Effector memory CD8-positive, alpha-beta T cell (primary cell): ENCODE results near the gene CBLB.
A peak's percentile ranks its signal among the peaks of the same experiment; 100 is the strongest.
"Not testable (repeated sequence)": the region's sequence is repeated elsewhere in the genome, so short reads cannot be mapped to it uniquely, and the experiment has no call there.

Experiments
- ATAC-seq: fragments of 150-1000 bp; cut with Tn5 transposase; replicated peaks from 2 replicates; pipeline ENCODE4 v1.10.0; 2021; ENCODE audit warnings: mild to moderate bottlenecking, moderate library complexity
- DNase-seq, 3 experiments: peaks; one replicate each; pipeline ENCODE4 v3.0.0; 2021
- H3K27ac Mint-ChIP-seq, 2 donors: one replicate each; pipeline ENCODE4 v1.8.0; 2022; ENCODE audit warnings: mild to moderate bottlenecking in 2 of 2, mixed read lengths in 2 of 2, moderate library complexity in 2 of 2
- H3K27me3 Mint-ChIP-seq, 2 donors: one replicate each; pipeline ENCODE4 v1.8.0; 2022; ENCODE audit warnings: mixed read lengths in 2 of 2
- H3K36me3 Mint-ChIP-seq: one replicate; pipeline ENCODE4 v1.8.0; 2022; ENCODE audit warnings: mild to moderate bottlenecking, moderate library complexity, mixed read lengths; ENCODE audit not compliant: insufficient read depth
- H3K4me1 Mint-ChIP-seq, 2 donors: one replicate each; pipeline ENCODE4 v1.8.0; 2022; ENCODE audit warnings: low read depth in 2 of 2, mixed read lengths in 2 of 2
- H3K4me3 Mint-ChIP-seq, 2 donors: one replicate each; pipeline ENCODE4 v1.8.0; 2022; ENCODE audit warnings: mild to moderate bottlenecking in 2 of 2, mixed read lengths in 2 of 2, moderate library complexity in 2 of 2
- H3K9me3 Mint-ChIP-seq, 2 donors: one replicate each; pipeline ENCODE4 v1.8.0; 2022; ENCODE audit warnings: mixed read lengths in 2 of 2

CBLB gene

DNA sequence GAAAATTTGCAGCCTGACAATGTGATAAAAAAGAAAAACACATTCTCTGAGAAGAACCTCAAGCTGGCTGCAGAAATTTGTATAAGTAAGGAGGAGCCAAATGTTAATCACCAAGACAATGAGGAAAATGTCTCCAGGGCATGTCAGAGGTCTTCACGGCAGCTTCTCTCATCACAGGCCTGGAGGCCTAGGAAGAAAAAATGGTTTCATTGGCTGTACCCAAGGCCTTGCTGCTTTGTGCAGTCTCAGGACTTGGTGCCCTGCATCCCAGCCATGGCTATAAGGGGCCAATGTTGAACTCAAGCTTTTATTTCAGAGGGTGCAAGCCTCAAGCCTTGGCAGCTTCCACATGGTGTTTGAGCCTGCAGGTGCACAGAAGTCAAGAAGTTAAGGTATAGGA, 106.6 kb downstream of the CBLB start:
- not testable (repeated sequence) for DNase-seq, H3K27me3 Mint-ChIP-seq, ATAC-seq
- peaks cover 17% of the 10 kb centered on the region for H3K36me3 Mint-ChIP-seq
- peaks cover 7 to 18% of the 10 kb centered on the region in 2 donors for H3K9me3 Mint-ChIP-seq
- H3K27ac Mint-ChIP-seq, result peak overlapping the region in 1 of 2 donors; percentile 49
- H3K4me1 Mint-ChIP-seq, result peaks cover 42 to 61% of the 10 kb centered on the region in 2 donors
- H3K4me3 Mint-ChIP-seq, result peak overlapping the region in 1 of 2 donors; percentile 20

DNA sequence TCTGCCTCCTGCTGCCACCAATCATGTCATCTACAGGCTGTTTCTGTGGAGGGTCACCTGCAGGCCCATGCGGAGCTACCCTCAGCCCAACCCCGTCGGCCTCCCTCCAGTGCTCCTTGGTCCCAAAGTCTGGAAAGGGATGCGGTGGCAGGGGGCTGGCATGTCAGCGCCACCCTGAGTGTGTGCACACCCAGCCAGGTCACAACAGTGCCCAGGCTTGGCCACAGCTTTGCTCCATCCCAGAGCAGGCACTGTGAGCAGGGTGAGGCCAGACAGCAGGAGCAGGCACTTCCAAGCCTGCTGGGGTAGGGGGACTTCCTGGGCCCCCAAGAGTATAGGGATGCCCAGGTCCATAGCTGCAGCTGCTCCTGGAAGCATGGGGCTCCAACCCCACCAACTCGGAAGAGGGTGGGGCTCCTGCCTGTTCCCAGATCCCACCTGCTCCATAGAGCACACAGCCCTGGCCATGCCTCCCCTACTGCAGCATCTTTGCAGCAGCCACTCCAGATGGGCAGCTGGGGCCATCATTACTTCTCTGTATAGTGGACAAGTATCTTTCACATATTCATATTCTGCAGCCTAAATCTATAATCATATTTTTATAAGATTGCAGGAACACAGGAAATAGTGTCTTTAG, 109.3 kb downstream of the CBLB start:
- H3K27ac Mint-ChIP-seq, result peak overlapping the region; percentile 65 to 68
- no peaks in the 10 kb centered on the region for H3K27me3 Mint-ChIP-seq
- H3K9me3 Mint-ChIP-seq, result peaks cover 7 to 18% of the 10 kb centered on the region in 2 donors
- ATAC-seq, result no peak
- H3K4me3 Mint-ChIP-seq, result peak overlapping the region in 1 of 2 donors; percentile 59
- peaks cover 17% of the 10 kb centered on the region for H3K36me3 Mint-ChIP-seq
- no peak for DNase-seq
- peaks cover 34 to 55% of the 10 kb centered on the region in 2 donors for H3K4me1 Mint-ChIP-seq

DNA sequence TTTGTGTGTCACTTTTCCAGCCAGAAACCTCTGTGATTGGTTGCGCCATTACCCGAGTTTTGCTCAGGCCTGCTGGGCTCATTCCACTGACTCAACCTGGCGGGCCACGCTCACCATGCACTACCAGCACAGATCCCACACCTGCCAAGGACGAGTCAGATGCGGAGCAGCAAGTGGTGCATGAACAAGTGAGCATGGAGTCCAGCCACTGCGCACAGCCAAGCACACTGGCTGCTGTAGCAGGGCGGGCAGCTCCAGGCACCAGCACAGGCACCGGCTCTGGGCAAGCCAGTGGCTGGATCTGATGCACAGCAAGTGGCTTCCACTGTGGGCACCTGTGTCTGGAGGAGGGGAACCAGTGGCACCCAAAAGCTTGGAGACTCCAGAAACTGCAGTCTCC, 110.4 kb downstream of the CBLB start:
- Mint-ChIP-seq H3K9me3 (peaks cover 9 to 23% of the 10 kb centered on the region in 2 donors), H3K4me1 (peaks cover 33 to 56% of the 10 kb centered on the region in 2 donors), H3K27me3 (no peaks in the 10 kb centered on the region), H3K4me3 (no peak overlapping the region), H3K36me3 (peaks cover 24% of the 10 kb centered on the region), H3K27ac (peak overlapping the region; percentile 15 to 89)
- ATAC-seq (no peak), DNase-seq (no peak)

DNA sequence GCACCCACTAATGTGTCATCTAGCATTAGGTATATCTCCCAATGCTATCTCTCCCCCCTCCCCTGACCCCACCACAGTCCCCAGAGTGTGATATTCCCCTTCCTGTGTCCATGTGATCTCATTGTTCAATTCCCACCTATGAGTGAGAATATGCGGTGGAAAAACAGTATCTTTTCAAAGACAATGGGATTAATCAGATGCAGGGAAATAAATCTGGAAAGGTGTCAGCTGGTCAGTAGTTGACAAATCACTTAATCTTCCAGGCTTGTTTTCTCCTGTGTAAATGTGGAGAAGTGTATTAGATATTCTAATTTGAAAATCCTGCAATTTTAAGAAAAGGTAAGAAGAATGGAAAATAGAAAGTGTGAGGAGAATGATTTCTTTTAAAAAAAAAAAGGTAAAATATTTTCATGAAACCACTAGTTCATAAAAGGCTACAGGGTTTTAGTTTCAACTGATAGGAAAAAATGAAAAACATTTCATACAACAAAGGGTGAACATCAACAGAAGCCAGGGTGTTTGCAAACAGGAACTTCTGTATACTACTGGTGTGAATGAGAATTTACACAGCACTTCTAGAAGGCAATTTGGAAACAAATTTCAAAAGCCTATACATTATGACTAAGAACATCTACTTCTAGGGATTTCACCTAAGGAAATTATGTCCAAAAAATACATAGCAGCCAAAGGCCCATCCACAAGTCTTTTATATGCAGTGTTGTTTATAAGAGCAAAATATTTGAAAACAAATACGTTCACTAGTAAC, 113.5 kb downstream of the CBLB start:
- Mint-ChIP-seq H3K4me3 (peak overlapping the region; percentile 17 to 80), H3K9me3 (peaks cover 2 to 5% of the 10 kb centered on the region in 2 donors), H3K27ac (peak overlapping the region; percentile 88 to 91), H3K4me1 (peaks cover 41 to 57% of the 10 kb centered on the region in 2 donors), H3K27me3 (no peaks in the 10 kb centered on the region), H3K36me3 (peaks cover 24% of the 10 kb centered on the region)
- ATAC-seq, result no peak
- no peak for DNase-seq

DNA sequence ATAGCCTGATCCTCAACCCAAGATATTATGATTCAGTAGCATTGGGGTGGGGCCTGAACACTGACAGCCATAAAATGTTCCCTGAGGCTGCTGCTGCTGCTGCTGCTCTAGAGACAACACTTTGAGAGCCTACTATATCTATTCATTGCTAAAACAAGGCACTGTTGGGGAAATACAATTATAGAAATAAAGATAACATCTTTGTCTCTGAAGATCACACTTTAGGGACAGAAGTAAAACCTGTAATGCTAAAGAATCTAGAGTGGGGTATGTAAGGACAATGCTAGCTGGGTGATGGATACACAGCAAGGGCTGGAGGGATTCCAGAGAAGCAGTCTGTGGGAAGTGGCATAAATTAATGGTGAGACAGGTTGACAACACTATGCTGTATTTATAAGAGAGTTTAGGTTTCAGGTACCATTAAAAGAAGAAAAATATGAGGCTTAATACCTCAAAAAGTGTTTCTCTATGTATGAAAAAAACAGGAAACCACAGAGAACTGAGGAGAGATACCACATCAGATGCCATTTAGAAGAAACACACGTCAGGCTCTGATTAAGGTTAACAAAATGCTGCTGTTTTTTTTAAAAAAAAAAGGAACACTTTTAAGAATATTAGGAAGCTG, 115.9 kb downstream of the CBLB start:
- no peaks in the 10 kb centered on the region for H3K27me3 Mint-ChIP-seq
- peak overlapping the region; percentile 44 to 80 for H3K4me3 Mint-ChIP-seq
- peak; percentile 31 to 56 (median 33) for DNase-seq
- peak overlapping the region; percentile 91 to 97 for H3K27ac Mint-ChIP-seq
- ATAC-seq, result peak; percentile 85
- H3K4me1 Mint-ChIP-seq, result peaks cover 38 to 62% of the 10 kb centered on the region in 2 donors
- H3K36me3 Mint-ChIP-seq, result peaks cover 17% of the 10 kb centered on the region
- H3K9me3 Mint-ChIP-seq, result peaks cover 2 to 5% of the 10 kb centered on the region in 2 donors

DNA sequence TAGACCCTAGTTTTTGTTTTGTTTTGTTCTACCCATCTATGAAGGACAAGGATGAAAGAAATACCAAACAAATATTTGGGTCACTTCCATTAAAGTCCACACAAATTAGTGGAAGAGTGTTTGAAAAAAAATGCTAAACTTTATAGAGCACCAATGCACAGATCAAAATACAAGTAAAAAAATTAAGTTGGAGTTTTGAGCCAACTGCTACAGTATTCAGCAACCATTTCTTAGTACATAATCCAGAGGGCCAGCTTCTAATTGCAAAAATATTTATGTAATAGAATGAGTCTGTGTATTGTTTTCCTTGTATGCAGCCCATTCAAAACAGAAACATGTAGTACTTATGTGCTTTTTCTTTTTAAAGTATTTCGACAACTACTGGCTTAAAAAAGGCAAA, 121.1 kb downstream of the CBLB start:
- Mint-ChIP-seq H3K4me3 (peak overlapping the region; percentile 59 to 80), H3K27me3 (no peaks in the 10 kb centered on the region), H3K27ac (peak overlapping the region; percentile 82 to 98), H3K4me1 (peaks cover 33 to 62% of the 10 kb centered on the region in 2 donors), H3K9me3 (no peaks in the 10 kb centered on the region), H3K36me3 (peaks cover 18% of the 10 kb centered on the region)
- ATAC-seq (no peak), DNase-seq (no peak)

DNA sequence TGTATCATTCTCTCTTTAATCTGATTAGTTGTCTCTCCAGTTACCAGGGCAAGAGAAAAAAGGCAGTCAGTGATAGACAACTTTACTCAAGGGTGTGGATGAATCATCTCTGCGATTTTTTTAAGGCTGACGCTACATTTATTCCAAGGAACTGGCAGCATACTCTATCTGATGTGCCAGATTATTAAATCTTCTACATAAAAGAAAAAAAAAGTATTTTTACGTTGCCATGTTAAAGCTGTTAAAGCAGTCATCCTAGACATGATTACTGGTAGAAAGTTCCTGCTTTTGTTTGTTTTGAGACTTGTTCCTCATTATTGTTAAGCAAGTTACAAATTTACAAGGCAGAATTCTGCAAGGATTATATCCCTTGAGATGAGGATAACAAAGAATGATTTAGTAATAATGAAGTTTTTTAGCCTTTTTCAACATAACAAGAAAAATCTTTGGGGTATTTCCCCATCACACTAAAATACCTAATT, 121.7 kb downstream of the CBLB start:
- Mint-ChIP-seq H3K27me3 (no peaks in the 10 kb centered on the region), H3K36me3 (peaks cover 15% of the 10 kb centered on the region), H3K27ac (peak overlapping the region; percentile 82 to 98), H3K4me3 (peak overlapping the region; percentile 59 to 80), H3K9me3 (no peaks in the 10 kb centered on the region), H3K4me1 (peaks cover 28 to 56% of the 10 kb centered on the region in 2 donors)
- DNase-seq (peak in 1 of 3 experiments; percentile 14), ATAC-seq (peak; percentile 89)

DNA sequence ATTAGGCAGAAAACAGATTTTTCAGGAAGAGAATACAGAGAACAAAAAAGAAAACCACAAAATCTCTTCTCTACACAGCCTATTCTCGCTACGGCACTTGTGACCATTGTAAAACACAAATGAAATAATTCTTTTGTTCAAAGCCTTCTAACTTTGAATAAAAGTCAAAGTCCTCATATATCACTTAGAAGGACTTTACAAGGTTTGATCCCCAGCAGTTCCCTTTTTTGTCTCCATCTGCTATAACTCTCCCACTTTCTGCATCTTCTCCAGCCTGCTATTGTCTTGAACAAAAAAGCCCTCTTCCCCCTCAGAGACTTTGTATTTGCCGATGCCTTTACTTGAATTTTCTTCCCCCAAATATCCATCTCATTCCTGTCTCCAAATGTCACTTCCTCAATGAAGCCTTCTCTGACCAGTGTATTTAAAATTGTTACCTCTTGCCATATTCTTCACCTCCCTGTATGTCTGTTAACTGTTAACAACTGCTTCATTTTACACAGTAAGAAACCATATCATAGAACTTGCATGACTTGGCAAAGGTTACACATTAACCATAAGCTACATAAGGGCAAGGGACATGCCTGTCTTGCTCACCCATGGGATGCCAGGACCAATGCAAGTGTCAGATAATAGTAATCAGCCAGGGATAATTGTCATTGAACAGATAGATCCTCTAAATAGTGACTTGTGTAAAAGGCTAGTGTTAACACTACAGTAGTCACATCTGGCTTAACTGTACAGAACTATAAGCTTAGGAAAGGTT, 122.4 kb downstream of the CBLB start:
- no peak for DNase-seq
- peak; percentile 45 for ATAC-seq
- peaks cover 28 to 60% of the 10 kb centered on the region in 2 donors for H3K4me1 Mint-ChIP-seq
- peak overlapping the region; percentile 59 to 80 for H3K4me3 Mint-ChIP-seq
- H3K27ac Mint-ChIP-seq, result peak overlapping the region; percentile 82 to 98
- peaks cover 20% of the 10 kb centered on the region for H3K36me3 Mint-ChIP-seq
- no peaks in the 10 kb centered on the region for H3K9me3 Mint-ChIP-seq
- no peaks in the 10 kb centered on the region for H3K27me3 Mint-ChIP-seq

DNA sequence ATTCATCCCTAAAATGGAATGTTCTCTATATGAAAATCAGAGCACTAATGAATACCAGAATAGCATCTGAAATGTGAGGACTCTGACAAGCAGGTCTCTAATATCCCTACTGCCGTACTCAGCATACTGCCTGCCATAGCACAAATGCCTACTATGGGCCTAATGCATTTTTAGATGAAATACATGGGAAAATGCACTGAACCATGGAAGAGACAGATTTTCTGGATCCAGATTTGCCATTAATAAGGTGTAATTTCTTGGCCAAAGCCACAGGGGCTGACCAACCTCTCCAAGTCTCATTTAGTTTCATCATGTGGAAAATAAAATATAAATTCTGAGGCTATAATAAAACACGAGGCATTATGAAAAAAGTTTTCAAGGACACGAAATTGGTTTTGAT, 123.8 kb downstream of the CBLB start:
- Mint-ChIP-seq H3K4me1 (peaks cover 24 to 55% of the 10 kb centered on the region in 2 donors), H3K27me3 (no peaks in the 10 kb centered on the region), H3K4me3 (peak overlapping the region; percentile 55 to 80), H3K27ac (peak overlapping the region; percentile 82 to 98), H3K9me3 (no peaks in the 10 kb centered on the region), H3K36me3 (peaks cover 24% of the 10 kb centered on the region)
- DNase-seq, result no peak
- no peak for ATAC-seq

DNA sequence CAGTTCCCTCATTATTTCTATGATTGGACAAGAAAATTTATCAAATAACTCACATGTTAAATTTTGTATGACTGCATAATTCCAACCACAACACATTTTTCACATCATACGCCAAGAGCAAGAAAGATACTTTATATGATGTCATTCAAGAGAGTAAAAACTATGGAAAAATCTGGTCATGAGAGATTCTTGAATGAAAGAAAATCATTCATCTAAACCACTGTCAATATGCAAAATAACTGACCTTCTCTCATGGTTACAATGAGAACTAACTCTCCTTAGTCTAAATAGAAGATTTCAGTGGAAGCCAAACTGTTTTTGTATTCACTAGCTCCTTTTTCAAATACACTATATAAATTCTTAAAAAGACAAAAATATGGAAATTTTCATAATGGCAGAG, 124.6 kb downstream of the CBLB start:
- Mint-ChIP-seq H3K4me1 (peaks cover 29 to 59% of the 10 kb centered on the region in 2 donors), H3K36me3 (peaks cover 29% of the 10 kb centered on the region), H3K27ac (peak overlapping the region; percentile 81 to 98), H3K9me3 (no peaks in the 10 kb centered on the region), H3K4me3 (peak overlapping the region; percentile 55 to 80), H3K27me3 (no peaks in the 10 kb centered on the region)
- DNase-seq (no peak), ATAC-seq (no peak)

DNA sequence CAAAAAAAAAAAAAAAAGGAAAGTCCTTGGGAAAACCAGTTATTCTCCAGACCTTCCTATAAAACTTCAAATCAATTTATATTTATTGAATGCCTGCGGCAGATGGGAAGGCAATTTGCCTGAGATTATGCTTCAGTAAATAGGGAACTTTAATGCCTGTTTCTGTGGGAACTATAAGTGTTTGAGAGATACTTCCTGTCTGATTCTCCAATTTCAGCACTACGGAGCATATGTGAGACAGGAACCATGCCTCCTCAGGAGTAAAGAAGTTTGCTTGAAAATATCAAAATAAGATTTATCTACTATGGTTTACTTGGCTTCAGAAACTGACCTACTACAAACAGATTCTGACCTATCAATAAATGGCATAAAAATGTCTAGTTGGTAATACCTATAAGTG, 135.5 kb downstream of the CBLB start:
- Mint-ChIP-seq H3K27ac (no peak overlapping the region), H3K27me3 (no peaks in the 10 kb centered on the region), H3K4me3 (no peak overlapping the region), H3K4me1 (peaks cover 4 to 12% of the 10 kb centered on the region in 2 donors), H3K9me3 (no peaks in the 10 kb centered on the region), H3K36me3 (peaks cover 38% of the 10 kb centered on the region)
- DNase-seq, result no peak
- no peak for ATAC-seq

DNA sequence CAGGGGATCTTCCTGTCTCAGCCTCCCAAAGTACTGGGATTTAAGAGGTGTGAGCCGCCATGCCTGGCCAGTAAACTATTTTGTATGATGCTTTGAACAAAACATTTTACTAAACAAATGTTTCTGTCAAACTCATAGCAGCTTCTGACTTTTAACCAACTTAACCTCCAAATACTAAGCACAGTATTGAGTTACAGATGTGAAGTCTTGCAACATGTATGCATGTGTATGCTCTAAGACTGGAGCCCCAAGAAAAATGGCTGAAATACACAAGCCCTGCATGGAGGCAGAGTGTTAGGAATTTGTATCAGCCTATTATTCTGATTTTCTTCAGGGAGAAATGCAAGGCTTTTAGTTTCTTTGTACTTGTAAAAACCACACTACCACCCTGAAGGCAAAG, 137.1 kb downstream of the CBLB start:
- Mint-ChIP-seq H3K4me1 (peaks cover 4 to 18% of the 10 kb centered on the region in 2 donors), H3K27me3 (no peaks in the 10 kb centered on the region), H3K4me3 (no peak overlapping the region), H3K27ac (peak overlapping the region in 1 of 2 donors; percentile 15), H3K9me3 (peaks cover 6 to 11% of the 10 kb centered on the region in 2 donors), H3K36me3 (peaks cover 50% of the 10 kb centered on the region)
- ATAC-seq (no peak), DNase-seq (no peak)
